Sigmoid colon (tissue), 7 donors: Measurements from ENCODE around the gene JAG2. TPM values are rescaled to one million over a fixed set of nuclear protein-coding genes. Genes with fewer than 3 reads are reported as not detected.

Experiments used
- DNase-seq: peaks from one replicate; pipeline ENCODE4 v3.0.0-alpha.2; 2019
- H3K27ac ChIP-seq, 4 donors: fragments of 200-600 bp; sonication (generic); one replicate each; pipeline ENCODE4 v1.5.1; 2016 to 2019; ENCODE audit warnings: mild to moderate bottlenecking in 1 of 4
- H3K27me3 ChIP-seq, 3 donors: fragments of 200-600 bp; sonication (generic); one replicate each; pipeline ENCODE4 v1.5.1; 2019; ENCODE audit warnings: mild to moderate bottlenecking in 1 of 3
- H3K36me3 ChIP-seq, 4 donors: fragments of 200-600 bp; sonication (generic); one replicate each; pipeline ENCODE4 v1.5.1; 2016 to 2019
- H3K4me1 ChIP-seq, 4 donors: fragments of 200-600 bp; sonication (generic); one replicate each; pipeline ENCODE4 v1.5.1; 2017 to 2019
- H3K4me3 ChIP-seq, 4 donors: fragments of 200-600 bp; sonication (generic); one replicate each; pipeline ENCODE4 v1.5.1; 2017 to 2019; ENCODE audit warnings: mild to moderate bottlenecking in 2 of 4, moderate library complexity in 1 of 4
- H3K9me3 ChIP-seq, 4 donors: fragments of 200-600 bp in 3 of 4; sonication (generic) in 3 of 4; one replicate each; pipeline versions ENCODE4 v1.5.1 to v1.6.1; 2013 to 2019
- CTCF ChIP-seq, 4 experiments: fragments of 450-650 bp in 3 of 4; fragments of 200-600 bp in 1 of 4; IDR thresholded peaks; one replicate each; pipeline ENCODE4 v1.5.1; 2016 to 2019; ENCODE audit warnings: antibody characterized with exemption in 4 of 4, mild to moderate bottlenecking in 3 of 4, moderate library complexity in 2 of 4
- EP300 ChIP-seq, 4 donors: sonication (generic); formaldehyde crosslinking; IDR thresholded peaks; one replicate each; pipeline ENCODE4 v1.6.1; 2017; ENCODE audit warnings: antibody characterized with exemption in 4 of 4
- POLR2A ChIP-seq, 2 donors: fragments of 450-650 bp; IDR thresholded peaks; one replicate each; pipeline ENCODE4 v1.6.1; 2016; ENCODE audit warnings: antibody characterized with exemption in 2 of 2, mild to moderate bottlenecking in 2 of 2, moderate library complexity in 2 of 2
- POLR2AphosphoS5 ChIP-seq, 4 donors: sonication (generic); formaldehyde crosslinking; IDR thresholded peaks; one replicate each; pipeline ENCODE4 v1.6.1; 2017; ENCODE audit warnings: antibody characterized with exemption in 4 of 4
- WGBS, 2 donors: extraction: QIAGEN DNeasy Blood & Tissue Kit; methylation state at CpG; one replicate each; pipeline ENCODE4 v1.1.7; 2013; 5-methylcytosine and 5-hydroxymethylcytosine counted together
- intact Hi-C: fragments of 100-400 bp; cut with DNase I; formaldehyde crosslinking; loops from one replicate; pipeline ENCODE4 v1.15.1; 2023
- polyA plus RNA-seq, 3 donors: library from polyadenylated mRNA; stranded (reverse); fragments of 200-250 nt; gene quantifications; one replicate each; pipeline ENCODE4 v1.2.3, GENCODE V29; 2013
- total RNA-seq, 4 donors: library from RNA; depleted of rRNA; stranded (reverse); fragments of >200 nt; gene quantifications; one replicate each; pipeline ENCODE4 v1.1.0, GENCODE V29; 2016
- donor health status: healthy with polysubstance abuse.
- donor health status: Bipolar disorder and iron deficiency.
- donor health status: healthy.

The JAG2 gene
- total and polyA plus RNA-seq, 7 donors = 0.60 to 12.3 (median 3.2) TPM

GRCh38 chr14:105204931-105205672 lies 36.5 kb upstream of the JAG2 start:
- Histone ChIP-seq H3K36me3 (peaks cover 0 to 13% (median 5%) of the 10 kb centered on the region in 4 donors), H3K4me1 (peaks cover 0 to 31% (median 27%) of the 10 kb centered on the region in 4 donors), H3K27me3 (peaks cover 14 to 27% (median 23%) of the 10 kb centered on the region in 3 donors), H3K4me3 (no peak overlapping the region), H3K27ac (no peak overlapping the region), H3K9me3 (no peaks in the 10 kb centered on the region)
- TF ChIP-seq POLR2A (IDR thresholded peaks at IDR 0.05) (no peak), CTCF (IDR thresholded peaks at IDR 0.05) (no peak), POLR2AphosphoS5 (IDR thresholded peaks at IDR 0.05) (no peak), EP300 (IDR thresholded peaks at IDR 0.05) (no peak)
- intact Hi-C loops = loop anchor here (5.0 to 10.0 kb wide), 2 partner anchors 77 to 320 kb away; partner anchors contain the start of gene TMEM121
- WGBS, 2 donors = 24 to 61% methylated on average over 21 of the region's 21 CpGs
- no peak for DNase-seq

- H3K36me3 ChIP-seq = peaks cover 0 to 6% (median 0%) of the 10 kb centered on the region in 4 donors
- no peaks in the 10 kb centered on the region for H3K9me3 ChIP-seq
- 18 to 59% methylated on average over 24 of the region's 24 CpGs for WGBS, 2 donors
- intact Hi-C loops = loop anchor here (5.0 to 10.0 kb wide), 2 partner anchors 78 to 320 kb away; partner anchors contain the start of gene TMEM121
- H3K27ac ChIP-seq = no peak overlapping the region
- DNase-seq = no peak
- H3K4me1 ChIP-seq = peaks cover 0 to 31% (median 27%) of the 10 kb centered on the region in 4 donors
- H3K27me3 ChIP-seq = peaks cover 16 to 34% (median 30%) of the 10 kb centered on the region in 3 donors
- TF ChIP-seq EP300 (IDR thresholded peaks at IDR 0.05) = no peak
- TF ChIP-seq CTCF (IDR thresholded peaks at IDR 0.05) = no peak
- TF ChIP-seq POLR2AphosphoS5 (IDR thresholded peaks at IDR 0.05) = no peak
- TF ChIP-seq POLR2A (IDR thresholded peaks at IDR 0.05) = no peak
- no peak overlapping the region for H3K4me3 ChIP-seq
These were observed 35.8 kb upstream of the JAG2 start for GRCh38 chr14:105204206-105204930.

GRCh38 chr14:105203701-105204100 lies 35.1 kb upstream of the JAG2 start:
- no peaks in the 10 kb centered on the region for H3K9me3 ChIP-seq
- H3K36me3 ChIP-seq = no peaks in the 10 kb centered on the region
- intact Hi-C loops = loop anchor here (1.0 to 10.0 kb wide), 3 partner anchors 79 to 321 kb away; partner anchors contain the start of gene TMEM121
- TF ChIP-seq POLR2A (IDR thresholded peaks at IDR 0.05) (no peak), POLR2AphosphoS5 (IDR thresholded peaks at IDR 0.05) (no peak), EP300 (IDR thresholded peaks at IDR 0.05) (no peak), CTCF (IDR thresholded peaks at IDR 0.05) (no peak)
- no peak overlapping the region for H3K4me3 ChIP-seq
- DNase-seq = no peak
- H3K27me3 ChIP-seq = peaks cover 18 to 41% (median 37%) of the 10 kb centered on the region in 3 donors
- WGBS, 2 donors = 58 to 70% methylated on average over 6 of the region's 6 CpGs
- H3K27ac ChIP-seq = no peak overlapping the region
- peaks cover 0 to 31% (median 27%) of the 10 kb centered on the region in 4 donors for H3K4me1 ChIP-seq

- TF ChIP-seq POLR2A (IDR thresholded peaks at IDR 0.05) (no peak), POLR2AphosphoS5 (IDR thresholded peaks at IDR 0.05) (no peak), EP300 (IDR thresholded peaks at IDR 0.05) (no peak), CTCF (IDR thresholded peaks at IDR 0.05) (peak; percentile 38 to 97 (median 82))
- Histone ChIP-seq H3K27ac (no peak overlapping the region), H3K4me3 (no peak overlapping the region), H3K27me3 (peaks cover 18 to 47% (median 43%) of the 10 kb centered on the region in 3 donors), H3K36me3 (no peaks in the 10 kb centered on the region), H3K9me3 (no peaks in the 10 kb centered on the region), H3K4me1 (peaks cover 0 to 31% (median 27%) of the 10 kb centered on the region in 4 donors)
- WGBS, 2 donors = 3 to 9% methylated on average over 18 of the region's 18 CpGs
- peak; percentile 87 for DNase-seq
- intact Hi-C loops = loop anchor here (1.0 to 10.0 kb wide), 3 partner anchors 79 to 322 kb away; partner anchors contain the start of gene TMEM121
These were observed 34.5 kb upstream of the JAG2 start for GRCh38 chr14:105203057-105203531.
